ENCODE results near the gene MYO3A.

DNA sequence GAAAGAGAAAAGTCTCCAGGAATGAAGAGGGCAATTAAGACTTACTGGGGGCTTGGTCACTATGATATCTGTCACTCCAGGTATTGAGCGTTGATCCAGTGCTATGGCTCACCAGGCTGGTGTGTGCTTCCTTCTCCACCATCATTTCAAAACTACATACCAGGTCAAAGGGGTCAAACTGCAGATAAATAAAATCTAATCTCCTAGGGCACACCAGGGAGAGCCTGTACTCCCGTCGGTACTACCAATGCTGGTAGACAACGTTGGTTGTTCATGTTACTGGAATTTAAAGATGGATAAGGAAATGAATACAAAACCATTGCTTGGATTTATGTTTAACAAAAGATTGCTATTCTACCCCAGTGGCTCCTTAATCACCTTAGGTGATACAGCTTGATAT is 118.3 kb downstream of the MYO3A start:
- TF ChIP-seq, protein P1, sequence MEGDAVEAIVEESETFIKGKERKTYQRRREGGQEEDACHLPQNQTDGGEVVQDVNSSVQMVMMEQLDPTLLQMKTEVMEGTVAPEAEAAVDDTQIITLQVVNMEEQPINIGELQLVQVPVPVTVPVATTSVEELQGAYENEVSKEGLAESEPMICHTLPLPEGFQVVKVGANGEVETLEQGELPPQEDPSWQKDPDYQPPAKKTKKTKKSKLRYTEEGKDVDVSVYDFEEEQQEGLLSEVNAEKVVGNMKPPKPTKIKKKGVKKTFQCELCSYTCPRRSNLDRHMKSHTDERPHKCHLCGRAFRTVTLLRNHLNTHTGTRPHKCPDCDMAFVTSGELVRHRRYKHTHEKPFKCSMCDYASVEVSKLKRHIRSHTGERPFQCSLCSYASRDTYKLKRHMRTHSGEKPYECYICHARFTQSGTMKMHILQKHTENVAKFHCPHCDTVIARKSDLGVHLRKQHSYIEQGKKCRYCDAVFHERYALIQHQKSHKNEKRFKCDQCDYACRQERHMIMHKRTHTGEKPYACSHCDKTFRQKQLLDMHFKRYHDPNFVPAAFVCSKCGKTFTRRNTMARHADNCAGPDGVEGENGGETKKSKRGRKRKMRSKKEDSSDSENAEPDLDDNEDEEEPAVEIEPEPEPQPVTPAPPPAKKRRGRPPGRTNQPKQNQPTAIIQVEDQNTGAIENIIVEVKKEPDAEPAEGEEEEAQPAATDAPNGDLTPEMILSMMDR (conservative IDR thresholded peaks at IDR 0.05 in 1 of 2, IDR thresholded peaks at IDR 0.05 in 1 of 2; ENCODE audit: low read depth in 1 of 2, low read length in 2 of 2): no peak
- TF ChIP-seq EZH2 (IDR thresholded peaks at IDR 0.05; ENCODE audit: low read length, missing control alignments): no peak

All from fibroblast of lung (primary cell).